ENCODE data around the gene SMARCC1.

GRCh38 chr3:47685037-47685436 is 96.7 kb downstream of the SMARCC1 start:
- no peak for TF ChIP-seq CTCF (IDR thresholded peaks at IDR 0.05)
- no peak for TF ChIP-seq POLR2AphosphoS5 (IDR thresholded peaks at IDR 0.05)
